Mesothelial cell of epicardium (in vitro differentiated cells): ENCODE data around the gene PHPT1. TPM values are rescaled to one million over a fixed set of nuclear protein-coding genes. Genes with fewer than 3 reads are reported as not detected.
A peak's percentile ranks its signal among the peaks of the same experiment; 100 is the strongest.

ENCODE experiments used
- DNase-seq, 2 experiments: peaks; one replicate each; pipeline ENCODE4 v3.0.0; 2021; ENCODE audit warnings: low spot score in 2 of 2; ENCODE audit not compliant: unreplicated experiment in 2 of 2
- H3K27ac Mint-ChIP-seq: 2 replicates; pipeline ENCODE4 v1.8.0; 2021; ENCODE audit warnings: mixed read lengths
- H3K27me3 Mint-ChIP-seq: 2 replicates; pipeline ENCODE4 v1.8.0; 2021; ENCODE audit warnings: low read depth, mixed read lengths
- H3K36me3 Mint-ChIP-seq: 2 replicates; pipeline ENCODE4 v1.8.0; 2021; ENCODE audit warnings: mixed read lengths
- H3K4me1 Mint-ChIP-seq: 2 replicates; pipeline ENCODE4 v1.8.0; 2021; ENCODE audit warnings: mixed read lengths
- H3K4me3 Mint-ChIP-seq: 2 replicates; pipeline ENCODE4 v1.8.0; 2021; ENCODE audit warnings: mild to moderate bottlenecking, moderate library complexity, mixed read lengths
- H3K9me3 Mint-ChIP-seq: 2 replicates; pipeline ENCODE4 v1.8.0; 2021; ENCODE audit warnings: mixed read lengths
- CTCF ChIP-seq: fragments of 200-600 bp; sonication (generic); IDR thresholded peaks from one replicate; pipeline ENCODE4 v1.5.0; 2021; ENCODE audit warnings: antibody characterized with exemption; ENCODE audit not compliant: unreplicated experiment
- total RNA-seq: library from RNA; stranded (reverse); gene quantifications from 3 replicates; pipeline ENCODE4 v1.2.1, GENCODE V29; 2021

The PHPT1 gene
- total RNA-seq, 1 donor from 2014 or later = 168 TPM

- no peak for DNase-seq
- TF ChIP-seq CTCF = no peak
- no peaks in the 10 kb centered on the region for H3K27me3 Mint-ChIP-seq
- H3K36me3 Mint-ChIP-seq = no peaks in the 10 kb centered on the region
- no peaks in the 10 kb centered on the region for H3K9me3 Mint-ChIP-seq
- no peaks in the 10 kb centered on the region for H3K4me1 Mint-ChIP-seq
- no peak overlapping the region for H3K4me3 Mint-ChIP-seq
- H3K27ac Mint-ChIP-seq = no peak overlapping the region
Observed at GRCh38 chr9:136857166-136857565, 8.0 kb downstream of the PHPT1 start.

- no peaks in the 10 kb centered on the region for H3K9me3 Mint-ChIP-seq
- peaks cover 2% of the 10 kb centered on the region for H3K36me3 Mint-ChIP-seq
- TF ChIP-seq CTCF = no peak
- no peak overlapping the region for H3K4me3 Mint-ChIP-seq
- no peak overlapping the region for H3K27ac Mint-ChIP-seq
- DNase-seq = no peak
- no peaks in the 10 kb centered on the region for H3K4me1 Mint-ChIP-seq
- H3K27me3 Mint-ChIP-seq = no peaks in the 10 kb centered on the region
Observed at GRCh38 chr9:136857581-136858412, 8.6 kb downstream of the PHPT1 start.

- Mint-ChIP-seq H3K27ac (no peak overlapping the region), H3K4me1 (no peaks in the 10 kb centered on the region), H3K4me3 (no peak overlapping the region), H3K9me3 (no peaks in the 10 kb centered on the region), H3K36me3 (peaks cover 2% of the 10 kb centered on the region), H3K27me3 (no peaks in the 10 kb centered on the region)
- no peak for TF ChIP-seq CTCF
- DNase-seq = no peak
Observed at GRCh38 chr9:136858452-136858843, 9.2 kb downstream of the PHPT1 start.

- no peak for TF ChIP-seq CTCF
- DNase-seq = peak in 1 of 2 experiments; percentile 14
- no peaks in the 10 kb centered on the region for H3K9me3 Mint-ChIP-seq
- peaks cover 4% of the 10 kb centered on the region for H3K36me3 Mint-ChIP-seq
- no peaks in the 10 kb centered on the region for H3K4me1 Mint-ChIP-seq
- no peak overlapping the region for H3K27ac Mint-ChIP-seq
- H3K27me3 Mint-ChIP-seq = no peaks in the 10 kb centered on the region
- no peak overlapping the region for H3K4me3 Mint-ChIP-seq
Observed at GRCh38 chr9:136858844-136859757, 9.9 kb downstream of the PHPT1 start.

- H3K9me3 Mint-ChIP-seq = no peaks in the 10 kb centered on the region
- peaks cover 5% of the 10 kb centered on the region for H3K4me1 Mint-ChIP-seq
- H3K27ac Mint-ChIP-seq = peak overlapping the region; percentile 77
- H3K4me3 Mint-ChIP-seq = no peak overlapping the region
- TF ChIP-seq CTCF = no peak
- peaks cover 4% of the 10 kb centered on the region for H3K36me3 Mint-ChIP-seq
- peak in 1 of 2 experiments; percentile 12 for DNase-seq
- no peaks in the 10 kb centered on the region for H3K27me3 Mint-ChIP-seq
Observed at GRCh38 chr9:136860529-136860928, 11.3 kb downstream of the PHPT1 start.
